BLaER1 (cell line): ENCODE results near the gene SKOR2.

Experiments used
- H3K27ac ChIP-seq: shearing (Covaris generic); formaldehyde crosslinking; 2 replicates; pipeline ENCODE4 v1.8.1; 2022
- H3K27me3 ChIP-seq: shearing (Covaris generic); formaldehyde crosslinking; 2 replicates; pipeline ENCODE4 v1.8.1; 2022
- H3K36me3 ChIP-seq: shearing (Covaris generic); formaldehyde crosslinking; 2 replicates; pipeline ENCODE4 v1.8.1; 2022
- H3K4me1 ChIP-seq: shearing (Covaris generic); formaldehyde crosslinking; 2 replicates; pipeline ENCODE4 v1.8.1; 2022
- H3K4me2 ChIP-seq: shearing (Covaris generic); formaldehyde crosslinking; 2 replicates; pipeline ENCODE4 v1.8.1; 2022
- H3K4me3 ChIP-seq: shearing (Covaris generic); formaldehyde crosslinking; 2 replicates; pipeline ENCODE4 v1.8.1; 2022
- H3K9ac ChIP-seq: shearing (Covaris generic); formaldehyde crosslinking; 2 replicates; pipeline ENCODE4 v1.8.1; 2022
- H3K9me3 ChIP-seq: shearing (Covaris generic); formaldehyde crosslinking; 2 replicates; pipeline ENCODE4 v1.8.1; 2022
- H4K20me1 ChIP-seq: shearing (Covaris generic); formaldehyde crosslinking; 2 replicates; pipeline ENCODE4 v1.8.1; 2022
- Cebpa-rat ChIP-seq: shearing (Covaris generic); IDR thresholded peaks from 2 replicates; pipeline ENCODE4 v1.8.1; 2022

Gene SKOR2

DNA sequence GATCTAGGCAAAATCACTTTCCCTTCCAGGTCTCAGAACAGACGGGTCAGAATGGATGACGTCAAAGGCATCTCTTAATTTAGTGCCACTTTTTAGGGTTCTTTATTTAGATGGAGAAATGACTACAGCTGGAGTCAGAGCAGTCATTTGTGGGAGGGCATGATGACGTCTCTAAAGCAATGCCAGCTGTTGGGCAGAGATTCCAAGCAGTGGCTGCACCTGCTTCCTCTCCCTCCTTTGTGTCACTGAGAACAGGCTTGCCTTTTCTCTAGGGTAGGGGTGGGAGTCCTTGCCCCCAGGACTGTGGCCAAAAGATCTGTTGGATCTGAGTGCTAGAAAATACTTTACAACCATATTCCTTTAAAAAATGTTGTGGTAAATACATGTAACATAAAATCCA lies 28.7 kb upstream of the SKOR2 start:
- Histone ChIP-seq H3K4me3 (no peak overlapping the region), H3K4me2 (no peak overlapping the region), H3K36me3 (no peaks in the 10 kb centered on the region), H4K20me1 (no peaks in the 10 kb centered on the region), H3K4me1 (peaks cover 5% of the 10 kb centered on the region; the same call in 1 of the 2 replicates), H3K9me3 (no peaks in the 10 kb centered on the region), H3K27ac (no peak overlapping the region), H3K27me3 (no peaks in the 10 kb centered on the region), H3K9ac (no peak overlapping the region)
- TF ChIP-seq Cebpa-rat, result no peak

DNA sequence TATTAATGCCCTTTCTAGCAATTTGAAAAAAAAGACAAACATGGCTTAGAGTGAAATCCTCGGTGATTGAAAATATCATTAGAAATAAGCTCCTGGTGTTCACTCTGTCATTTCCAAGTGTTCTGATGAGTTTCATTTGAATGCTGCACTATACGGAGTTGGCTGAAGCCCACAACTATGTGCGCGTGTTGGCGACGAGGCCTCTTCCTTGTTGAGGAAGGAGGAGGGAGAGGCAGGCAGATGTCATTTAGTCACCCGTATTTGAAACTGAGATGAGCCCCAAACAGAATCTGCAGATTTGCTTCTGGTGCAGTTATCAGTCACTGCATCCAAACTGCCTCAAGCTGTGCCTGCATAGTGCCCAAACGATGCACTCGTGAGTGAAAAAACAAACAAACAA lies 23.5 kb upstream of the SKOR2 start:
- no peak overlapping the region for H3K4me2 ChIP-seq
- TF ChIP-seq Cebpa-rat, result no peak
- no peak overlapping the region for H3K9ac ChIP-seq
- no peaks in the 10 kb centered on the region for H3K27me3 ChIP-seq
- no peak overlapping the region for H3K4me3 ChIP-seq
- H3K27ac ChIP-seq, result no peak overlapping the region
- peaks cover 6% of the 10 kb centered on the region; the same call in 1 of the 2 replicates for H3K4me1 ChIP-seq
- no peaks in the 10 kb centered on the region for H4K20me1 ChIP-seq
- H3K36me3 ChIP-seq, result no peaks in the 10 kb centered on the region
- H3K9me3 ChIP-seq, result no peaks in the 10 kb centered on the region

DNA sequence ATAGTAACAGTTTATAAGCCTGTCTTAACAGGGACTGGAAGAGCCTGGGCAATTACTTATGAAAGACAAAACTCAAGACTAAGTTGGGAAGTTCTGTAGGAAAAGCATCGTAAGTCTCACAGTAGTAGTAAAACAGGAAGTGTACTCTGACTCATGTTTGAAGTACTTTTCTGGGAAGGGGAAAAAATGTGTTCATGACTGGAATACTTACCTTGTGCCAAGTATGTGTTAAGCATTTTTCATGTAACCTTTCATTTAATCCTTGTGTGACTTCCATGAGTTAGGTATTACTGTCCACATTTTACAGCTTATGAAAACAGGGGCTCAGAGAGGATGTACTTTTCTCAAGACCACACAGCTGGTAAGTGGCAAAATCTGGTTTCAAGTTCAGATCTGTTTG lies 13.7 kb upstream of the SKOR2 start:
- no peak for TF ChIP-seq Cebpa-rat
- no peak overlapping the region for H3K4me2 ChIP-seq
- peaks cover 6% of the 10 kb centered on the region; the same call in 1 of the 2 replicates for H3K4me1 ChIP-seq
- no peak overlapping the region for H3K27ac ChIP-seq
- H4K20me1 ChIP-seq, result no peaks in the 10 kb centered on the region
- H3K27me3 ChIP-seq, result no peaks in the 10 kb centered on the region
- no peak overlapping the region for H3K9ac ChIP-seq
- H3K9me3 ChIP-seq, result peaks cover 39% of the 10 kb centered on the region
- H3K4me3 ChIP-seq, result no peak overlapping the region
- no peaks in the 10 kb centered on the region for H3K36me3 ChIP-seq

DNA sequence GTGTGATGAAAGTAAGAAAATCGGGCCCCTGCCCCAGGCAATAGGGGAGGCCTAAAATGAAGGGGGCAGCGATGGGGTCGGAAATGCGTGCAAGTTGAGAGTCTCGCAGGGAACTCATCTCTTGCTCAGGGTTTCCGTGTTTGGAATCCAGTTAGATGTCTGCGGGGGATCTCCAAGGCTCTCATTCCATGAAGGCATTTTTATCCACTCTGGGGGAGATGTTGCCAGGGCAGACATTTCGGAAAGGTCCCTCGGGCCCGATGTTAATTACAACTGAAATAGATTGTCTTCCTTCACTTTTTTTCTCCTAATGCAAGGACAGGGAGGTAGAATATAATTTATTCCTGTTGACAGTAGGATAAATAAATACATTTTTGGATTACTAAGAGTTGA lies 12.8 kb upstream of the SKOR2 start:
- Histone ChIP-seq H3K27me3 (no peaks in the 10 kb centered on the region), H3K4me3 (no peak overlapping the region), H3K27ac (no peak overlapping the region), H3K4me2 (no peak overlapping the region), H3K4me1 (no peaks in the 10 kb centered on the region), H4K20me1 (no peaks in the 10 kb centered on the region), H3K36me3 (no peaks in the 10 kb centered on the region), H3K9me3 (peaks cover 45% of the 10 kb centered on the region), H3K9ac (no peak overlapping the region)
- no peak for TF ChIP-seq Cebpa-rat

DNA sequence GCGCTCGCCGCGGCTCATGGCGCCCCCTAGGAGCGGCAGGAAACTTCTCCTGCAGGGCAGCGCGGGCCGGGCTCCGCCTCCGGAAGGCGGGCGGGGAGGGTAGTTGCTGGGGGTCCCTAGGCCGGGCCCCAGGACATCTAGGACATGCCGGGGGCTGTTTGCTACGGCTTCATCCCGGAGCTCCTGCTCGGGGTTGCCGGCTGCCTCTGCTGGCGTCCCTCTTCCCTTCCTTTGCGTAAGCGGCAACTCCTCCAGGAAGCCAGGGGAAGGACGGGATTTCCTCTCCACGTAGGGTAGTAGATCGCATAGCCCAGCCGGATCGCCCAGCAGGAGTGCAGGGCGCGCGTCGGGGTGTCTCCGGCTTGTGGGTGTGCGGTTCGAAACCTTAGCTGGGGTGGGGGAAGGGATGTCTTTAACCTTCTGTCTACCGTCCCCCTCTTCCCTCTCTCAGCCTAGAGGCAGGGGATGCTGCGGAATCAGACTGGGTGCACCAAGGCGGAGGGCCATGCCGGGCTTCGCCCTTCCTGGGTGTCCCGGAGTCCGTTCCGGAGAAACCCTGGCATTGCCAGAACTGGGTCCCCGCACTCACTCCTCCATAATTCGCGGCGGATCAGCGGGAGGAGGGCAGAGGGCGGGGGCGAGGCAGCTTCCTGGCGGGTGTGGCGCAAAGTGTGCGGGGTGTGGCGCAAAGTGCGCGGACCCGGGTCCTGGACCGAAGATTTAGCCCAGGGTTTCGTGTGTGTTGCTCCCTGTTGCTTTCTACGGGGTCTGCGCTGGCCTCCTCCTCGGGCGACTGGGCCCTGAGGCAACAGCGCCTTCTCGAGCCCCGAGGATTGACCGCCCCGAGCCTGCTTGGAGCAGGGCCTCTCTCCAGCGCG lies 12.2 kb upstream of the SKOR2 start:
- H3K4me1 ChIP-seq, result no peaks in the 10 kb centered on the region
- no peaks in the 10 kb centered on the region for H4K20me1 ChIP-seq
- no peaks in the 10 kb centered on the region for H3K27me3 ChIP-seq
- peaks cover 45% of the 10 kb centered on the region for H3K9me3 ChIP-seq
- no peak overlapping the region for H3K4me3 ChIP-seq
- no peak for TF ChIP-seq Cebpa-rat
- H3K4me2 ChIP-seq, result no peak overlapping the region
- H3K36me3 ChIP-seq, result no peaks in the 10 kb centered on the region
- no peak overlapping the region for H3K27ac ChIP-seq
- H3K9ac ChIP-seq, result no peak overlapping the region

DNA sequence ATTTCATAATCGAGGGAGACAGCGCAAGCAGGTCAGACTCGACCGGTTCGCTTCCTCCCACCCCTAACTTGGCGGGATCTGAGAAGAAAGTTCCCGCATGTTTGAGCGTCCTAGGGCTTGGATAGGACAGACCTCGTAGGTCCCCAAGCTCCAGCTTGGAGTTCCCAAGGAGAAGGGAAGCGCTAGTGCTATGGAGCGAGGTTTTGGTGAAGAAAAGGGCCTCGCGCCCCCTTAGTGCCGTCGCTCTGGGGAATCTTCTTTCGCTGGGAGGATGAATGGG lies 11.6 kb upstream of the SKOR2 start:
- Histone ChIP-seq H3K9me3 (peaks cover 45% of the 10 kb centered on the region), H3K9ac (no peak overlapping the region), H3K36me3 (no peaks in the 10 kb centered on the region), H3K4me1 (no peaks in the 10 kb centered on the region), H4K20me1 (no peaks in the 10 kb centered on the region), H3K4me2 (no peak overlapping the region), H3K27ac (no peak overlapping the region), H3K27me3 (no peaks in the 10 kb centered on the region), H3K4me3 (no peak overlapping the region)
- TF ChIP-seq Cebpa-rat, result no peak

DNA sequence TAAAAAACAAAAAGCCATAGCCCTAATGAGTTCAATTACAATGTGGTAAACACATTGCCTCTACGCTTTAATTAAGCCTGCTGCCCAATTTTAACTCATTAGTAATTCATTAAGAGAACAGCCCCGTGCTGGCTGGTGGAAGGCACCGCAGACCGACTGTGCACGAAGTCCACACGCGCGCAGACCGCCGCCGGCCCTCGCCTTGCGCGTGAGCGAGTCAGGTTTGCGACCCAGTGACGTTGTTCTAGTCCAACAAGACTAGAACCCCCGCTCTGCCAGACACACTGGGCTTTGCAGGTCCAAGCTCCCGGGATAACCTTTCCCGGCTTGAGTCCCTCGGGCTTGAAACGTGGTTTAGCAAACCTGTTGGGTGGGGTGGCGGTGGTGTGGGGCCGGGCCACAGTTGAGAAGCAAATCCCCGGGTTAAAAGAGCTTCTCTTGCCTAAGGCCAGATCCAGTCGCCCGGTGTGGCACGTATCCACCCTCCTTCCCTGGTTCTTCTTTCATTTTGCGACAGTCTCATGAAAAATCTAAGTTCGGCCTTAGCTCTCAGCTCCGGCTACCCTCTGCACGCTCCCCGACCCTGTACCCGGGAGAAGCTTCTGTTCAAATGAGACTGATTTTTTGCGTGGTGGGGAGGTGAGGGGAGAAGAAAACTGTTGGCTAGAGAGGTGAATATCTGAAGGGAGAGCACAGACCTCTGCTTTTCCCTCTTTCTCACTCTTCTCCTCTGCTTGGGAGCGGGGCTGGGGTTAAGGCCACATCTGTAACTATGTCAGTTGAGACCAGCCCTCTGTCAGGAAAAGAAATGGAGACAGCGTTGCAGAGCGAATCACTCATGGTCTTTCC lies 11.1 kb upstream of the SKOR2 start:
- TF ChIP-seq Cebpa-rat, result no peak
- Histone ChIP-seq H3K4me3 (no peak overlapping the region), H3K27me3 (no peaks in the 10 kb centered on the region)

DNA sequence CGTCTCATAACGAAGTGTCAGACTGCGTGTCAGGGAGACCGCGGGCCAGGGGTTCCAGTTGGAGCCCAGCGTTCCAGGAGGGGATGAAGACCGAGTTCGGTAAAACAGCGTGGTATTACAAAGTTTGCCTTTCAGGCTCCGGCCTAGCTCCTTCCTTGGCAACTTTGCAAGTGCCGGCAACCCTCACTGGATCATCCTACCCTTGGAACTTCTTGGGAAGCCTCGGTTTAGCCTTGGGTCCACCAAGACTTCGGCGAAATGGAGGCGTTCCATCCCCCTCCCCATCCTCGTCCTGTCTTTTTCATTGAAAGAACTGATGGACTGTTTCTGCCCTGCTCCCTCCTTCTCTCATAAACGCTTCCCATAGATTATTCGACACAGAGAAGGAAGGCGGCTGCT lies 10.4 kb upstream of the SKOR2 start:
- Histone ChIP-seq H3K27ac (no peak overlapping the region), H4K20me1 (no peaks in the 10 kb centered on the region; the same call in 1 of the 2 replicates), H3K9me3 (peaks cover 45% of the 10 kb centered on the region), H3K36me3 (no peaks in the 10 kb centered on the region), H3K4me2 (no peak overlapping the region), H3K4me3 (no peak overlapping the region), H3K4me1 (no peaks in the 10 kb centered on the region), H3K27me3 (no peaks in the 10 kb centered on the region), H3K9ac (no peak overlapping the region)
- TF ChIP-seq Cebpa-rat, result no peak

More for the DNA sequence above, 11.1 kb upstream of the SKOR2 start:
- Histone ChIP-seq H3K4me1 (no peaks in the 10 kb centered on the region), H3K9me3 (peaks cover 45% of the 10 kb centered on the region), H3K27ac (no peak overlapping the region), H4K20me1 (no peaks in the 10 kb centered on the region), H3K9ac (no peak overlapping the region), H3K36me3 (no peaks in the 10 kb centered on the region), H3K4me2 (no peak overlapping the region)

DNA sequence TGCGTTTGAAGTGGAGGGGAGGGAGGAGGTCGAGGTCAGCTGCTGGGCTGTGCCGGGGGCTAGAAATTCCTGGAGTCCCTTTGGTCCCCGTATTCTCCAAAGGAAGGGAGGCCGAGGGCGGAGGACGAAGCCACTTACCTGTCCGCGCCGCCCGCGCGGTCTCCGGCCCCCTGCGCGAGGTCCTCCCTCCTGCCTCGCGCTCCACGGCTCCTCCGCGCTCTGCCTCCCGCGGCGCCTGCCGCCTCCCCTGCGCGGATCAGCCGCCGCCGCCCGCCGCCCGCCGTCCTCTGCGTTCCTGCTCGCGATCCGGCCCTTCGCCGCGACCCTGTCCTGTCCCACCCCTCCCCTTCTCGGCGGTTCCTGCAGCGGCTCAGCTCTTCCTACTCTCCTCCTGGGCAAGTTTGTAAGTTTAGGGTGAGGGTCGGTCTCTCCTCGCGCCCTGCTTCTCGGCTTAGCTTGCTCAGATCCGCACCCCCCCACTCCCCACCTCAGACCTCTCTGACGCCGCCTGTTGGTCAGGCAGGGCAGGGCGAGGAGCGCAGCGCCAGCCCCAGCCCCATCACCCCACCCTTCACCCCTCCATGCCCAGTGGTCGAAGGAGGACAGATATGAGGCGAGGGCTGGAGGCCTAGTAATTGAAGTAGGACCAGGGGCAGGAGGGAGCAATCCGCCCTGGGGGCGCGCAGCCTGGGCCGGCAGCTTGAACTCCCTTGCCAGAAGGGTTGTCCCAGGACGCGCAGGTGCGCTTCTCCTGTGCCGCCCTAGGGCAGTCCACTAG lies 9.7 kb upstream of the SKOR2 start:
- H3K4me1 ChIP-seq, result no peaks in the 10 kb centered on the region
- no peaks in the 10 kb centered on the region for H3K36me3 ChIP-seq
- H3K9me3 ChIP-seq, result peaks cover 45% of the 10 kb centered on the region
- H3K27me3 ChIP-seq, result peaks cover 2% of the 10 kb centered on the region; the same call in 1 of the 2 replicates
- H3K4me2 ChIP-seq, result no peak overlapping the region
- no peak overlapping the region for H3K9ac ChIP-seq
- no peak overlapping the region for H3K27ac ChIP-seq
- H4K20me1 ChIP-seq, result no peaks in the 10 kb centered on the region; the same call in 1 of the 2 replicates
- no peak overlapping the region for H3K4me3 ChIP-seq
- TF ChIP-seq Cebpa-rat, result no peak
